Measurements from ENCODE around the gene CACHD1. TPM values are rescaled to one million over a fixed set of nuclear protein-coding genes. Genes with fewer than 3 reads are reported as not detected.
A peak's percentile ranks its signal among the peaks of the same experiment; 100 is the strongest.

CACHD1 gene
- total RNA-seq, 1 donor from 2014 or later = 16.7 TPM

- DNase-seq (ENCODE audit: low spot score) (no peak), ATAC-seq (no peak)
- intact Hi-C loops (cut with DNase I) = no loop called here
Observed at GRCh38 chr1:64669098-64669675, 199.3 kb downstream of the CACHD1 start.

- DNase-seq (ENCODE audit: low spot score) (no peak), ATAC-seq (no peak)
- intact Hi-C loops (cut with DNase I) = no loop called here
Observed at GRCh38 chr1:64675718-64676345, 205.9 kb downstream of the CACHD1 start.

DNA sequence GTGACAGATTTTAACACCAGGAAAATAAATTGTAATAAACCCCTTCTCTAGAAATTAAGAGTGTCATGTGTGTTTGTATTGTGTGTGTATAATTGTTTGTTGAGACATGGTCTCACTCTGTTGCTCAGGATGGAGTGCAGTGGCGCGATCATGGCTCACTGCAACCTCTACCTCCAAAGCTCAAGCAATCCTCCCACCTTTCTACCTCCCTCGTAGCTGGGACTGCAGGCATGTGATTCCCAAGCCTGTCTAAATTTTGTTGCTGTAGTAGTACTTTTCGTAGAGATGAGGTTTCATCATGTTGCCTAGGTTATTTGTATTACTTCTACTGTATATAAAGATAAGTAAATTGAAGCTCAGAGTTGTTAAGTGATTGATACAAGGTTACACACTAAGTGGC, 206.5 kb downstream of the CACHD1 start:
- ATAC-seq (no peak), DNase-seq (ENCODE audit: low spot score) (no peak)
- intact Hi-C loops (cut with DNase I) = no loop called here

DNA sequence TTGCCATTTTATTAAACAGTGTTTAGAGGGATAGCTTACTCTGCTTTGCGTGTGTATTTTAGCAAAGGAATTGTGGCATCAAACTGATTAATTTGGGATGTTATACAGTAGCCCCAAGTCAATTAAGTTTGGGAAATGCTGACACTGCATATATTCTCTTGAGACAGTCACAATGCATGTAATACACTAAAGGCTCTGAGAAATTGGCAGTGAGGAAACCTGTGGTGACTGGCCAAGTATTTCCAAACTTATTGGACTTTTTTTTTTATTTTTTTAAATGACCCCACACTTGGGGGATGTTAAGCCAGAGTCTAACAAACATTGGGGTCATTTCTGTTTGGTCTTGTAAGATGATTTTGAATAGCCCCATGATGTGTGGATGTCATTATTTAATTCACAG, 207.6 kb downstream of the CACHD1 start:
- DNase-seq (ENCODE audit: low spot score) = no peak
- intact Hi-C loops (cut with DNase I) = no loop called here
- no peak for ATAC-seq

GRCh38 chr1:64678366-64678765, 208.4 kb downstream of the CACHD1 start:
- intact Hi-C loops (cut with DNase I) = no loop called here
- no peak for ATAC-seq
- no peak for DNase-seq (ENCODE audit: low spot score)

- ATAC-seq (no peak), DNase-seq (ENCODE audit: low spot score) (no peak)
- intact Hi-C loops (cut with DNase I) = no loop called here
Observed at GRCh38 chr1:64679177-64679576, 209.2 kb downstream of the CACHD1 start.

GRCh38 chr1:64680599-64680998, 210.7 kb downstream of the CACHD1 start:
- DNase-seq (ENCODE audit: low spot score) = no peak
- no peak for ATAC-seq
- intact Hi-C loops (cut with DNase I) = loop anchor here (10.0 kb wide), 1 partner anchor 144 kb away; no protein-coding TSS in a partner anchor

GRCh38 chr1:64681043-64681442, 211.1 kb downstream of the CACHD1 start:
- DNase-seq (ENCODE audit: low spot score) (no peak), ATAC-seq (no peak)
- intact Hi-C loops (cut with DNase I) = loop anchor here (10.0 kb wide), 1 partner anchor 144 kb away; no protein-coding TSS in a partner anchor

- intact Hi-C loops (cut with DNase I) = loop anchor here (10.0 kb wide), 1 partner anchor 141 kb away; no protein-coding TSS in a partner anchor
- ATAC-seq (no peak), DNase-seq (ENCODE audit: low spot score) (no peak)
Observed at GRCh38 chr1:64683419-64683818, 213.5 kb downstream of the CACHD1 start.

- ATAC-seq (no peak), DNase-seq (ENCODE audit: low spot score) (no peak)
- intact Hi-C loops (cut with DNase I) = loop anchor here (10.0 kb wide), 1 partner anchor 140 kb away; no protein-coding TSS in a partner anchor
Observed at GRCh38 chr1:64685217-64685616, 215.3 kb downstream of the CACHD1 start.

DNA sequence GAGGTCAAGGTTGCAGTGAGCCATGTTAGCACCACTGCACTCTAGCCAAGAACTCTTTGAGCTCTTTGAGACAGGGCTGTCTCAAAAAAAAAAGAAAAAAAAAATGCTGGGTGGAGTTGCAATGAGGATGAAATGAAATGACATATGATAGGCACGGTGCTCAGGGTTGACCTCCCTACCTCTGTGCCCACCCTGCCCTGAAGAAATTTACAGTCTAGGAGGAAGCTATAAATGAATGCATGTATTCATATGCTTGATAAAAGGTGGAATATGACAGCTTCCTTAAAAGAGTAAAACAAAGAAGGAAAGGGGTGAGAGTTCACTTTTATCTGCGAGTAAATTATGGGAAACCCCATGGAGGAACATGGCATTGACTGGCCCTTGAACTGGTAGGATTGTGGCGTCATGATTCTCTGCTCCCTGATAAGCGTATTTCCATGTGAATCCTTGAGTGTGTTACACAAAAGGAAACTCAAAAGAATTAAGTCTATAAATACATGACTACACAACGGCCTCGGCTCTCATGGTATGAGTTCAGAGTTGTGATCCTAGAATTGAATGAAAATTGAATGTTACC, 215.9 kb downstream of the CACHD1 start:
- no peak for DNase-seq (ENCODE audit: low spot score)
- no peak for ATAC-seq
- intact Hi-C loops (cut with DNase I) = loop anchor here (10.0 kb wide), 1 partner anchor 139 kb away; no protein-coding TSS in a partner anchor

GRCh38 chr1:64686828-64687724, 217.1 kb downstream of the CACHD1 start:
- DNase-seq (ENCODE audit: low spot score) (no peak), ATAC-seq (peak; percentile 65)

GRCh38 chr1:64687725-64688327, 217.9 kb downstream of the CACHD1 start:
- DNase-seq (ENCODE audit: low spot score) (no peak), ATAC-seq (no peak)
- intact Hi-C loops (cut with DNase I) = loop anchor here (10.0 kb wide), 1 partner anchor 137 kb away; no protein-coding TSS in a partner anchor

More at GRCh38 chr1:64686828-64687724, 217.1 kb downstream of the CACHD1 start:
- intact Hi-C loops (cut with DNase I) = loop anchor here (10.0 kb wide), 1 partner anchor 138 kb away; no protein-coding TSS in a partner anchor

DNA sequence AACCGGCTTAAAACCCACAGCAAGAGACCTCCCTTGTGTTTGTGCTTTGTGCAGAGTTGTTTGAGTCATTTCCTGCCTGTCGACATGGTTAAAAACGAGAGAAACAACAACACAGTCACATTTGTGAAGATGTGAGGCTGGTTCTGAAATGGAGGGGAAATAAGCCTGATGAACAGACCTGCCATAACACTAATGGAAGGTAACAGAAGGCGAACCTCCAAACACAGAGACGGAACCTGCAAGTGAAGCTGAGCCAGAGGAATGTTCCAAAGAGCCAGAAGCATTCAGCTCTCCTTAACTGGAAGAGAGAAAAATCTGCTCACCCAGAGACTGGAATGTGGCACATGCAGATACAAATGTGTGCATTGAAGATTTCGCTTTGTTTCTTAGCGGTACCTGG, 221.7 kb downstream of the CACHD1 start:
- DNase-seq (ENCODE audit: low spot score) (no peak), ATAC-seq (no peak)
- intact Hi-C loops (cut with DNase I) = no loop called here

- ATAC-seq (no peak), DNase-seq (ENCODE audit: low spot score) (no peak)
- intact Hi-C loops (cut with DNase I) = no loop called here
Observed at GRCh38 chr1:64692911-64693310, 223.0 kb downstream of the CACHD1 start.

DNA sequence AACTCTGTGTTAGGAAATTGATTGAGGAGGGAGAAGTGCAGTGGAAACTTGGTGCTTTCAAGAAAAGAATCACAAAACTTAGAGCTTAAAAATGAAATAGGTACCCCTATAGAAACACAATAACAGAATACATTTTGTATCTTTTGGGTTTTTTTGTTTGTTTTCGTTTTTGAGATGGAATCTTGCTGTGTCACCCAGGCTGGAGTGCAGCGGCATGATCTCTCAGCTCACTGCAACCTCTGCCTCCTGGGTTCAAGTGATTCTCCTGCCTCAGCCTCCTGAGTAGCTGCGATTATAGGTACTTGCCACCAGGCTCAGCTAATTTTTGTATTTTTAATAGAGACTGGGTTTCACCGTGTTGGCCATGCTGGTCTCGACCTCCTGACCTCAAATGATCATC, 223.5 kb downstream of the CACHD1 start:
- DNase-seq (ENCODE audit: low spot score) (no peak), ATAC-seq (no peak)
- intact Hi-C loops (cut with DNase I) = no loop called here

- no peak for ATAC-seq
- intact Hi-C loops (cut with DNase I) = no loop called here
- no peak for DNase-seq (ENCODE audit: low spot score)
Observed at GRCh38 chr1:64696879-64697278, 226.9 kb downstream of the CACHD1 start.

DNA sequence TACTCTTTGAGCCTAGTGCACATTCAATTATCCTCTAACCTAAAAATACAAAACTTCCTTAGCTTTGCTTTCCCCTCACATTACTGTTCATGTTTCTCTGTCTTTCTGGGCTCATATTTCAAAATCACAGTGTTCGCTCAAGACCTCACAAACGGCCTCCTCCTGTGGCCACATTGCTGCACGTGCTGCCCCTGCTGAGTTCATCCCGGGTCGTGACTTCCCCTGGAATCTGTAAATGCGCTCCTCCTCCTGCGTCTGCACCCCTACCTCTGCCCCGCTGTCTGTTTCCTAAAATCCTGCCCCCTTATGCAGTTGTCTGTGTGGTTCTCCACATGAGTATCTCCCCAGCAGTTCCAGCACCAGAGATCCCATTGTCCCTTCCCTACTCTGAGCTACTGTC, 229.4 kb downstream of the CACHD1 start:
- intact Hi-C loops (cut with DNase I) = no loop called here
- no peak for ATAC-seq

GRCh38 chr1:64701071-64701470, 231.1 kb downstream of the CACHD1 start:
- DNase-seq (ENCODE audit: low spot score) (no peak), ATAC-seq (no peak)
- intact Hi-C loops (cut with DNase I) = no loop called here

More for the DNA sequence above, 229.4 kb downstream of the CACHD1 start:
- no peak for DNase-seq (ENCODE audit: low spot score)

Measured in sciatic nerve (tissue), 2 donors.